HG02610 (cell line): ENCODE results near the gene DCP1B.

ENCODE experiments used
- ATAC-seq: cut with Tn5 transposase; IDR thresholded peaks from one replicate; pipeline ENCODE4 v1.9.1; 2021; ENCODE audit warnings: mild to moderate bottlenecking, moderate library complexity; ENCODE audit not compliant: unreplicated experiment

The DCP1B gene

GRCh38 chr12:2017546-2018337 lies 13.5 kb upstream of the DCP1B start:
- no peak for ATAC-seq

GRCh38 chr12:2016862-2017545 lies 12.7 kb upstream of the DCP1B start:
- ATAC-seq, result no peak

- no peak for ATAC-seq
Observed at GRCh38 chr12:2014231-2014630, 10.0 kb upstream of the DCP1B start.

- ATAC-seq, result no peak
Observed at GRCh38 chr12:2013527-2014223, 9.4 kb upstream of the DCP1B start.

GRCh38 chr12:2013086-2013485 lies 8.8 kb upstream of the DCP1B start:
- ATAC-seq, result no peak

- no peak for ATAC-seq
Observed at GRCh38 chr12:2011643-2012607, 7.7 kb upstream of the DCP1B start.

GRCh38 chr12:2009623-2010022 lies 5.4 kb upstream of the DCP1B start:
- ATAC-seq, result no peak

GRCh38 chr12:2008677-2009076 lies 4.4 kb upstream of the DCP1B start:
- no peak for ATAC-seq

- peak; percentile 2 for ATAC-seq
Observed at GRCh38 chr12:2003676-2004112, 563 bp downstream of the DCP1B start.

GRCh38 chr12:1995205-1995896 lies 8.9 kb downstream of the DCP1B start:
- peak; percentile 51 for ATAC-seq

- ATAC-seq, result no peak
Observed at GRCh38 chr12:1994429-1995143, 9.7 kb downstream of the DCP1B start.

GRCh38 chr12:1993871-1994371 lies 10.3 kb downstream of the DCP1B start:
- no peak for ATAC-seq

- ATAC-seq, result no peak
Observed at GRCh38 chr12:1993341-1993740, 10.9 kb downstream of the DCP1B start.

GRCh38 chr12:1992732-1993131 lies 11.5 kb downstream of the DCP1B start:
- no peak for ATAC-seq

GRCh38 chr12:1989111-1989510 lies 15.1 kb downstream of the DCP1B start:
- ATAC-seq, result no peak

GRCh38 chr12:1984759-1985158 lies 19.5 kb downstream of the DCP1B start:
- no peak for ATAC-seq

- ATAC-seq, result no peak
Observed at GRCh38 chr12:1980282-1980681, 24.0 kb downstream of the DCP1B start.

- no peak for ATAC-seq
Observed at GRCh38 chr12:1978078-1978862, 26.0 kb downstream of the DCP1B start.
